A549 (cell line): ENCODE results near the gene FAM221B.

Source experiments
- CTCF ChIP-seq: fragments of >200 bp; sonication (Bioruptor Twin); formaldehyde crosslinking; IDR thresholded peaks from 3 replicates; pipeline ENCODE4 v1.5.1; 2016
- EP300 ChIP-seq, 2 experiments: fragments of >200 bp; sonication (Bioruptor Twin); formaldehyde crosslinking; IDR thresholded peaks; 2 replicates in 1 of 2; 3 replicates in 1 of 2; pipeline ENCODE4 v1.6.1; 2016 to 2017
- KDM5A ChIP-seq: fragments of 200-600 bp; sonication (generic); IDR thresholded peaks from 2 replicates; pipeline ENCODE4 v1.6.1; 2016; ENCODE audit warnings: antibody characterized with exemption, mild to moderate bottlenecking
- POLR2A ChIP-seq: IDR thresholded peaks from 2 replicates; pipeline ENCODE4 v1.6.1; 2012; ENCODE audit warnings: mild to moderate bottlenecking, low read length
- RARB ChIP-seq: fragments of 250-450 bp; sonication (Bioruptor Pico); IDR thresholded peaks from 2 replicates; pipeline ENCODE4 v1.8.0; 2021; ENCODE audit warnings: mild to moderate bottlenecking, moderate library complexity
- RCOR1 ChIP-seq: fragments of 150-350 bp; IDR thresholded peaks from 2 replicates; pipeline ENCODE4 v1.6.1; 2014; ENCODE audit warnings: antibody characterized with exemption, low read length, low read depth

GRCh38 chr9:35854091-35854762 lies 25.7 kb upstream of the FAM221B start:
- TF ChIP-seq CTCF (no peak), POLR2A (no peak), RARB (CRISPR knock-in tag) (no peak), EP300 (IDR thresholded peaks at IDR 0.05) (no peak), KDM5A (no peak), RCOR1 (no peak)
